ENCODE results near the gene RSPRY1.
"Not testable (repeated sequence)": the region's sequence is repeated elsewhere in the genome, so short reads cannot be mapped to it uniquely, and the experiment has no call there.

Gene RSPRY1

DNA sequence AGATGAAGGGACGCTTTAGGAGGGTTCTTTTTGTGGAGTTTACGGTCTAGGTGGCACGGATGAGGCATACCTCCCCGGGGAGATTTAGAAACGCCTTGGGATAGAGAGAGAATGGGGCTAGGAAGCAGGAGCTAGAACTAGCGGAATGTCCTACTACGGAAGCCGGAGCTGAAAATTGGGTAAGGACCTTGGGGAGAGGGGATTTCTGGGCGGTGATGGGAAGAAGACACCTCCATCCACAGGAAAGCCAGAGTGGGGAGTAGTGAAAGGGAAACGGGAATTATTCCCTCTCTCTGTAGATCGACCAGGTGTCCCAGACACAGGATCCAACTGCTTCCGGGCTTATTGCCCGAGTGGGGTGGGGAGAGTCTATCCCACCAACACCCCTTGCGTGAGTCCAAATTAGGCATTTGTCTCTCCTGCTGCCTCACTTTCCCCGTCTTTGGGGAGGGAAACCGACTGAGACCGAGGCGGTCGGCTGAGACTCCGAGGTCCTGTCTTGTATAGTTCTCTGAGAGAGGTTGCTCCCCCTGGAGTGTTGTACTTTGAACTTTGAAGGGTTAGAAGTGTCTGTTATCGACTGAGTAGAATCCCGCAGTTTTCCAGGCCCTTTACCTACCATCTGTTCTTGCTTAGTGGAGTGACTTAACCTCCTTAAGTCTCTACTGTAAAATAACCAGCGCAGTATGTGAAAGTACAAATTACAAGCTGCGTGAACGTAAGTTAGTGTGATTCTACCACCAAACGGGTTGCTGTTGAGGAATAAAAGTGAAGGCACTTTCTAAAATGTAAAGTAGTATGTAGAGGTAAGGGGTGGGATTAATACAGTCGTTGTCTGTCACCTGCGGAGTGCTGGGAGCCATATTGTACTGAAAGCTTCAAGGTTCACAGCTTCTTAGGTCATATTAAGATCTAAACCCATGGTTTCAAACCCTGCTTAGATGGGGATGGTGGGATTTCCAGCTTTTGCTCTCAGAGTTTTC is 1.0 kb downstream of the RSPRY1 start:
- no peak for DNase-seq (ENCODE audit: low read depth in 2 of 2)

DNA sequence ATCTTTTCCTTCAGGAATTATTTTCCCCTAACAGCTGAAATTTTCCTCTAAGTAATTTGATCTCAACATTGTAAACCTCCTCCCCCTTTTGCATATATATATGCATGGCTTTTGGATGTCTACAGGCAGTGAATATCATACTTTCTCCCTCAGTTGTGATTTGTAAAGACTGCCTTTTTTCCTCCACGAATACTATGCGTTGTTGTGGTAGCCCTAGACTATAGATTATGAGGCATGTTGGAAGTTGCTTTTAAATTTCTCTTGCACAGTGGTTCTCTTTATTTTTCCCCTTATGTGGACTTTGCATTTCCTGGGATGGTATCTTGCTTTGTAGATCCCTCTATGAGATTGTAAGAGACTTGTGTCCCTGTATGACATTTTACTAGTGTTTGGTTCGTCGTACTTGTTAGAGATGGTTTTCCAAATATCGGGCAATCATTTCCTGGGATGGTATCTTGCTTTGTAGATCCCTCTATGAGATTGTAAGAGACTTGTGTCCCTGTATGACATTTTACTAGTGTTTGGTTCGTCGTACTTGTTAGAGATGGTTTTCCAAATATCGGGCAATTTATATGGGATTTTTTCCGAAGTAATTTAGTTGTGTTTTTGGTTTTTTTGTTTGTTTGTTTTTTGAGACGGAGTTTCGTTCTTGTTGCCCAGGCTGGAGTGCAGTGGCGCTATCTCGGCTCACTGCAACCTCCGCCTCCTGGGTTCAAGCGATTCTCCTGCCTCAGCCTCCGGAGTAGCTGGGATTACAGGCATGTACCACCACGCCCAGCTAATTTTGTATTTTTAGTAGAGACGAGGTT is 2.0 kb downstream of the RSPRY1 start:
- not testable (repeated sequence) for DNase-seq (ENCODE audit: low read depth in 2 of 2)

DNA sequence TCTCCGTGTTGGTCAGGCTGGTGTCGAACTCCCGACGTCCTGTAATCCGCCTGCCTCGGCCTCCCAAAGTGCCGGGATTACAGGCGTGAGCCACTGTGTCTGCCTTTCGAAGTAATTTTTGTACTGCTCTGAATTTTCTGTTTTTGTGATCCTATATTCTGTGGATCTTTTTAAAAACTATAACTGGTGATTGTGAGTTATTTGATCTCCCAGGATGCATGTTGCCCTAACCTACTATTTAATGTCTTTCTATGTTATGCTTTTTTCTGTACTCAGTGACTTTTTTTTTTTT is 2.5 kb downstream of the RSPRY1 start:
- DNase-seq (ENCODE audit: low read depth in 2 of 2): no peak

DNA sequence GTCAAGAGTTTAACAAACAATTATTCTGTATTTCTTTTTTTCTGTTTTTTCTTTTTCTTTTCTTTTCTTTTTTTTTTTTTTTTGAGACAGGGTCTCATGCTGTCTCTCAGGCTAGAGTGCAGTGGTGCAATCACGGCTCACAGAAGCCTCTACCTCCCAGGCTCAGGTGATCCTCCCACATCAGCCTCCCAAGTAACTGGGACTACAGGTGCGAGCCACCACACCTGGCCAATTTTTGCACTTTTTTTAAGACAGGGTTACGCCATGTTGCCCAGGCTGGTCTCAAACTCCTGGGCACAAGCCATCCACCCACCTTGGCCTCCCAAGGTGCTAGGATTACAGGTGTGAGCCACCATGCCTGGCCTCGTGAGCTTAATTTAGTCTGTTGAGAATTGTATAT is 3.4 kb downstream of the RSPRY1 start:
- not testable (repeated sequence) for DNase-seq (ENCODE audit: low read depth in 2 of 2)

DNA sequence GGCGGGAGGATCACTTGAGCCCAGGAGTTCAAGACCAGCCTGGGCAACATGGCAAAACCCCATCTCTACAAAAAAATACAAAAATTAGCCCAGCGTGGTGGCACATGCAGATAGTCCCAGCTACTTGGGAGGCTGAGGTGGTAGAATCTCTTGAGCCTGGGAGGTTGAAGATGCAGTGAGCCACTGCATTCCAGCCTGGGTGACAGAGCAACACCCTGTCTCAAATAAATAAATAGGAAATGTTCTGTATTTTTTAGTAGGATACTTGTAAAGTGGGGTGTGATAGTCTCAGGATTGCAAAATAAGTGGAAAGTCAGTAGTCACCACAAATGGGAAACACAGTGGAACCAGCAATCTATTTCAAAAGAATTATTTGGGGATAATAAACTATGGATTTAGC is 4.0 kb downstream of the RSPRY1 start:
- DNase-seq (ENCODE audit: low read depth in 2 of 2): no peak

DNA sequence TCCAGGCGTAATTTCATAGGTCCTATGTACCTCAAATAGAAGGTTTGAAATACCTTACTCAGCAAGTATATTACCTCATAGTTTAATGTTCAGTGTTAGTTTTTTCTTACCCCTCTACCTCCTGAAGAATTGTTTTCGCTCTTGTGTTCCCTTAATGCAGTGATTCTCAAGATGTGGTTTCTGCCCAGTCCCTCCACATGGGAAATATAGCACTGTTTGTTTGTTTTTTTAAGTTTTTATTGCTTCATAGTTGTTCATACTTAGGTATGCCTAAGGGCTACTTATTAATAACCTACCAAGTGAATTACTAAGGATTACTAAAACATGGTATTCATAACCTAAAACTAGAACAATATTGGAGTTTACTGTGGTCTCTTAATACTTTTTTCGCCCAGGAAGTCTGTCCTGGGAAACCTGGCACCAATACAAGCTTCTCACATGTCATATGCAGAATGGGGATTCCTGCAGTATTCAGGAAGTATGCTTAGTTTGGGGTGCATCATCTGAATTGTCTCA is 5.0 kb downstream of the RSPRY1 start:
- DNase-seq (ENCODE audit: low read depth in 2 of 2): no peak

DNA sequence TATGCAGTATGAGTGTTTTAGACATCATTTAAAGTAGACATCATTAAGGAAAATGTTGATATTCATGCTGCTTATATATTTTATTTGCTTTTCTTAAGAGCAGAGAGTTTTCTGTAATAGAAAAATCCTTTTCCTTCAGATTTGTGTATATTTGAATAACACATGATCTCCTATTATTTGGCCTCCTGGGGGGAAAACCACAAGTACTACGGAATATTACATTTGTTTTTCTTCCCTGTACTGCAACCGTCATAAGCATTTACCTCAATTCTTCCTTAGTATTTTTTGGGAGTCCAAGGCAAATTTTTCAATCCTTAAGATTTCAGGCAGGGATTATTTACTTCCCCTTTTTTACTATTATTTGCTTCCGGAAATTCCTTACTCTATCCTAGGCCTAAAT is 6.0 kb downstream of the RSPRY1 start:
- no peak for DNase-seq (ENCODE audit: low read depth in 2 of 2)

DNA sequence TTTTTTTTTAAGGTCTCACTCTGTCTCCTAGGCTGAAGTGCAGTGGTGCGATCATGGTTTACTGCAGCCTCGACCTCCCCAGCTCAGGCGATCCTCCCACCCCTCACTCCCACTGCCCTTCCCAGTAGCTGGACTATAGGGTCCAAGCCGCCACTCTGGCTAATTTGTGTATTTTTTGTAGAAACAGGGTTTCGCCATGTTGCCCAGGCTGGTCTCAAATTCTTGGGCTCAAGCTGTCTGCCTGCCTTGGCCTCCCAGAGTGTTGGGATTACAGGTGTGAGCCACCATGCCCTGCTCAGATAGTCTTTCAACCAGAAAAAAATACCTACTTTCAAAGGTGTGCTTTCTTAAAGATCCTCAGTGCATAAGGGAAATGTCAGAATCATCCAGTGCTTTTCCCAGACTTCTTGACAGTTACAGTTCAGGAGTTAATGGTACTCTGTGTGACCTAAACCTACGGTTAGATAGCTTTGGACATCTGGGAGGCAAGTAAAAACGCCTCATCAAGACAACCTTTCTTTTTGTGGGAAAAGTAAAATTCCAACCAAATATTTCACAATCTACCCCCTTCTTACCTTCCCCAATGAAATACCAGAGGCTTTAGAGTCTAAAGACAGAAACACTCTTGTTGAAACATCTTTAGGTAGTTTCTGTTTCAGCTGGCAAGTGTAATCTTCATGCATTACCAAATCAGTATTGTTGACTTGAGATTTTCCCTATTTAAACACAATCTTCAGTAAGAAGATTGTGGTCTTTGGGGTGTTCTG is 6.8 kb downstream of the RSPRY1 start:
- DNase-seq (ENCODE audit: low read depth in 2 of 2): no peak

DNA sequence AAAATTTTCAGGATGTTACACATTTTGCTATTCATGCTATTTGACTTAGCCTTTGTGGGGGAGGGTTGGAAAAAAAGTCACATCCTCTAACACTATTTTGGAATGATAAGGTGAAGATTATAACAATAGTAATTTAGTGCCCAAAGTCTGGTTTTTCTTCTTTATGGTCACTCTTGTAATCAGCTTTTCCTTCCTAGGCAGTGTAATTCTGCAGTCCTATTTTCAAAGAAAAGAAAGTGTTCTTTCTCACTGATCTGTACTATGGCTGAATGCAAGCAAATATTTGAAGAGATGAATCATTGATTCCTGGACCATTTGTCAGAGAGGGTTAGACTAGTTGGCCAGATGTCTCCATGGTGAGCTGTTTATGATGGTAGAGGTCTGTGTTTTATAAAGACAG is 8.4 kb downstream of the RSPRY1 start:
- no peak for DNase-seq (ENCODE audit: low read depth in 2 of 2)

DNA sequence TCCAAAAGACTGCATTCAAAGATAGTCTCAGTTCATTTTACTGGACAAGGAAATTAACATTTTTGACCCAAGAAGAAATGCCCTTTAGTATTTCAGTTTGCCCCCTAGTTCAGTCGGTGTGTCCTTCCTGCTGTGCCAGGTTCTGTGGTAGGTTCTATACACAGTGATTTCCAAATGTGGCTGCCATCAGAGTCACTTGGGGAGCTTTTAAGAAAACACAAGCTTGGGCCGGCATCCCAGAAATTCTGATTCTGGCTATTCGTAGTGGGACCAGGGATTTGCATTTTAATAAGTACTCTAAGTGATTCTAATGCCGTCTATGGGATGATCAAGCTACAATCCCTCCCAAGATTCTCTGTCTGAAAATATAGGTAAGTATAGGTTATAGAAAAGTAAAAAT is 10.2 kb downstream of the RSPRY1 start:
- DNase-seq (ENCODE audit: low read depth in 2 of 2): no peak

DNA sequence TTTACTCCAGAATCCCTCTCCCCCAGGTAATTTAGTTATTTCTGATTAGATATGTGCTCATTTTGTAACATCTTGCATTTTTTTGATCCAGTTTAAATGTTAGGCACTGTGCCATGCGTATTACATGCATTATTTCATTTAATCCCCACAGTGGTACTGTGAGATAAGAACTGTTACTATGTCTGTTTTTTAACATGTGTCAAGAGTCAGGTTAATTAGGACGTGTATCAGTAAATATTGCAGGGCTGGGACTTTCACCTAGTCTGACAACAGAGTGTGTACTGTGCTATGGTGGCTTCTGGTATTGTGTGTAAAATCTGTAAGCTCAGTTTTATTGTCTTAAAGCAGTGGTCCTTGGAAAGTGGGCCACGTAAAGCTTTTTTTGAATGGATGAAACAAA is 10.6 kb downstream of the RSPRY1 start:
- DNase-seq (ENCODE audit: low read depth in 2 of 2): no peak

DNA sequence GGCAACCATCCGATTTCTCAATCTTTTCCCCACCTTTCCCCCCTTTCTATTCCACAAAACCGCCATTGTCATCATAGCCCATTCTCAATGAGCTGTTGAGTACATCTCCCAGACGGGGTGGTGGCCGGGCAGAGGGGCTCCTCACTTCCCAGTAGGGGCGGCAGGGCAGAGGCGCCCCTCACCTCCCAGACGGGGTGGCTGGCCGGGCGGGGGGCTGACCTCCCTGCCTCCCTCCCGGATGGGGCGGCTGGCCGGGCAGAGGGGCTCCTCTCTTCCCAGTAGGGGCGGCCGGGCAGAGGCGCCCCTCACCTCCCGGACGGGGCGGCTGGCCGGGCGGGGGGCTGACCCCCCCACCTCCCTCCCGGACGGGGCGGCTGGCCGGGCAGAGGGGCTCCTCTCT is 14.2 kb downstream of the RSPRY1 start:
- DNase-seq (ENCODE audit: low read depth in 2 of 2): not testable (repeated sequence)

DNA sequence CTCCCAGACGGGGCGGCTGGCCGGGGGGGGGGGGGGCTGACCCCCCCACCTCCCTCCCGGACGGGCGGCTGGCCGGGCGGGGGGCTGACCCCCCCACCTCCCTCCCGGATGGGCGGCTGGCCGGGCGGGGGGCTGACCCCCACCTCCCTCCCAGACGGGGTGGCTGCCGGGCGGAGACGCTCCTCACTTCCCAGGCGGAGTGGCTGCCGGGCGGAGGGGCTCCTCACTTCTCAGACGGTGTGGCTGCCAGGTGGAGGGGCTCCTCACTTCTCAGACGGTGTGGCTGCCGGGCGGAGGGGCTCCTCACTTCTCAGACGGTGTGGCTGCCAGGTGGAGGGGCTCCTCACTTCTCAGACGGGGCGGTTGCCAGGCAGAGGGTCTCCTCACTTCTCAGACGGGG is 14.8 kb downstream of the RSPRY1 start:
- not testable (repeated sequence) for DNase-seq (ENCODE audit: low read depth in 2 of 2)

DNA sequence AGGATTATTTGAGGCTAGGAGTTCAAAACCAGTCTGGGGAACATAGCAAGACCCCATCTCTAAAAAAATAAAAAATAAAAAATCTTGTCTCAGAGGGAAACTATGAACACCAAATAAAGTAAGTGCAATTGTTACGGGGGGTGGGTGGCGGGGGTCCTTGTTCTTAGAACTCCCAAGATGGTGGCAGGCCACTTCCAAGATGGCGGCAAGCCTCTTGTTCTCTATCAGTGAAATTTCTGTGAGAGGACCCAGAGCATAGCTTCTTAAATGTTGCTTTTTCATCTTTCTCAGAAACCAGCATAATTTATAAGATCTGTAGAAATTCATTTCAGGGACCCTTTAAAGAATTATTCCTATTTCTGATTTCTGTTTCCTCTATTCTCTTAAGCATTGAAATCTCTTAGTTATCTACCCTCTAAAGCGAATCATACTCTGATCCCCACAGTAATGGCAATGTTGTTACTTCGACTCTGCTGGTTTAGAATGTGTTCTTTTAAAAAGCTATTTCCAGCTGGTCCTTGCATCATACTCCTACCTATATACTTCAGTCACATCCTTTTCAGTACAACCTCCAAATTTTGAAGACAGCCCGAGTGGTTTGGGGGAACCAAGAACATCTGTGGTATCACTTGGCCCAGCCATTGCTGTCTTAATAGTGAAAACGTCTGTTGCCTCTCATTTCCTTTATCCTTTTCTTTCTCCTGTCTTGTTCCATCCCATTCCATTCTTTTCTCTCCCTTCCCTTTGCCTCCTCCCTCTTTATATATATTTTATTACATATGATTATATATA is 16.2 kb downstream of the RSPRY1 start:
- no peak for DNase-seq (ENCODE audit: low read depth in 2 of 2)

DNA sequence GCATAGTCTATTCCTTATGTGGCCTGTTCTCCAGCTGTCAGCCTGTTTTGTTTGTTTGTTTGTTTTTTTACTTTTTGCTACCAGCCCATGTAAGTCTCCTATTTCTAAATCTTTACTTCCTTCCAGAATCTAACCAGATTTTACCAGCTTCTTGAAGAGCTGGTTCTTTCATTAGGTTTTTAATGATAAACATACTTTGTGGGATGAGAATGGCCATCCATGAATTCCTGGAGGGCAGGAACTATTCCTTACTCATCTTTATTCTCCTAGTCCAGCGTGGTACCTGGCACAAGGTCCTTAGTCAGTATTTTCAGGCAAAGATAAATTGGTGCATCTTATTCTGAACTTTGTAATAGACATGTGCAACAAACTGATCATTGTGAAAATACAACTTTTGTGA is 17.3 kb downstream of the RSPRY1 start:
- DNase-seq (ENCODE audit: low read depth in 2 of 2): no peak

DNA sequence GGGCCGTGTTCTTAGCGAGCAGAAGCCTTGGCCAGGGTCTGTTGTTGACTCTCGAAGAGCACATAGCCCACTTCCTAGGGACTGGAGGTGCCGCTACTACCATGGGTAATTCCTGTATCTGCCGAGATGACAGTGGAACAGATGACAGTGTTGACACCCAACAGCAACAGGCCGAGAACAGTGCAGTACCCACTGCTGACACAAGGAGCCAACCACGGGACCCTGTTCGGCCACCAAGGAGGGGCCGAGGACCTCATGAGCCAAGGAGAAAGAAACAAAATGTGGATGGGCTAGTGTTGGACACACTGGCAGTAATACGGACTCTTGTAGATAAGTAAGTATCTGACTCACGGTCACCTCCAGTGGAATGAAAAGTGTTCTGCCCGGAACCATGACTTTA is 18.5 kb downstream of the RSPRY1 start:
- DNase-seq (ENCODE audit: low read depth in 2 of 2): no peak

DNA sequence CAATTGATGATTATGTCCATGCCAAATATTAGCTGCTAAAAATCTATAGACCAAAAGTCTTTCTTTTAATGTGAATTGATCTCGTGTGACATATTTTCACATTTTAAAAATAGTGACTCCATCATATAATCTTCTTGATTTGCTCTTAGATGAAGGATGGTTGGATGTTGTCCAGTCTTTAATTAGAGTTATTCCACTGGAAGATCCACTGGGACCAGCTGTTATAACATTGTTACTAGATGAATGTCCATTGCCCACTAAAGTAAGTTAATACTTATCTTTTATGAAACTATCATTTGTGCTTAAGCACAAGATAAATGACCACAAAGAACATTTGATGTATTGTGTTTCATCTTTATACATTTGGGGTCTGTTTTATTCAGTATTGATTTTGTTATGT is 22.8 kb downstream of the RSPRY1 start:
- no peak for DNase-seq (ENCODE audit: low read depth in 2 of 2)

DNA sequence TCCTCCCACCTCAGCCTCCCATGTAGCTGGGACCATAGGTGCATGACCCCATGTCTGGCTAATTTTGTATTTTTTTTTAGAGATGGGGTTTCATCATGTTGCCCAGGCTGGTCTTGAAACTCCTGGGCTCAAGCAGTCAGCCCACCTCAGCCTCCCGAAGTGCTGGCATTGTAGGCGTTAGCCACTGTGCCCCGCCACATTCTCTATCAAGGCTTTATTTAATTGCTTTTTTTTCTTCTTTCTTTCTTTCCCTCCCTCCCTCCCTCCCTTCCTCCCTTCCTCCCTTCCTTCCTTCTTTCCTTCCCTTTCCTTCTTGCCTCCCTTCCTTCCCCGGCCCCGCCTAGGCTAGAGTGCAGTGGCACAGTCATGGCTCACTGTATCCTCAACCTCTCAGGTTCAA is 23.7 kb downstream of the RSPRY1 start:
- DNase-seq (ENCODE audit: low read depth in 2 of 2): no peak

DNA sequence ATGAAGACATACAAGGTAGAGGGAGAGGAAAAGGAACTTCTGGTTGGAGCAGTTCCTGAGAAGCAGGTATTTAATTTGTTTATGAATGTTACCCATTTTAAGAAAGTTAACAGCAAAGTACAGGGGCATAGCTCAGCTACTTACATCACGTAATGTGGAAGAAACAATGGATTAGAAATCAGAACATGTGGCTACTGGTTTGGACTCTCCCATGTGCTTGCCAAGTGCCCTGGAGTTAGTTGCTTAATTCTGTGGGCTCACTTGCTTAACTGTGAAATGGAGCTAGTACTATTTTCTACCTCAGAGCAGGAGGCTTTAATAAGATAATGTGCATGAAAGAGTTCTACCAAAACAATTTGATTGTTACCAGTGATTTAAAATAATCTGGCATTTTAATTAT is 27.3 kb downstream of the RSPRY1 start:
- DNase-seq (ENCODE audit: low read depth in 2 of 2): no peak

DNA sequence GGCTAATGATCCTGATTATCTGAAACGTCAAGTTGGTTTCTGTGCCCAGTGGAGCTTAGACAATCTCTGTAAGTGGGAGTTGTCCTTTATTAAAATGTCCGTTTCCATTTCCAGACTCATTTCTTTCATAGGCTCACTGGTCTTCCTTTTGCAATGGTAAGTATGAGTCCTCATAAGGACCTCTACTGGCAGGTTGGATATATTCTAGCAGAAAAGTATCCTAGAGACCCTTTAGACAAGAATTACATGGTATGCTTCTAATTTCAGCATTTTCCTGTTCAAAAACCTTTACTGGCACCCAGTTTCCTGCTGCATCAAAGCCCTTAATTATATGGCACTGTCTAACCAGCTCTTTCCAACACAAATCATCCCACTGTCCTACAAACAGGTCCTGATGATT is 30.8 kb downstream of the RSPRY1 start:
- no peak for DNase-seq (ENCODE audit: low read depth in 2 of 2)

DNA sequence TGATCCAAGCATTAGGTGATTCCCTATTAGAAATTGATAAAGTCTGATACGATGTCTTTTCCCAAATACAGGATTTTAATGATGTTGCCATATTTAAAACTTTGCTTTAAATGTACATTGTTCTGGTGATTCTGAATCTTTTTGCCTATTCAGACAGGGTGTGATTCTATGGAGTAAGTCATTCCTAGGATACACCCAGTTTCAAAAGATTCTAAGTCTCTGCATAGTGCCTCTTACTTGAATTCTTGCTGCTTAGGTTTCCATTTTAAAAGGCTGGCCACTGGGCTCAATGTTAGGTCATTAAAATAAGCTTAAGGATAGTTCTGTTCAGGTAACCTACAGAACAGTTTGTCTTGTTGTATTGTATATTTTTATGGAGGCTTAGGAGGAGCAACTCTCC is 36.9 kb downstream of the RSPRY1 start:
- DNase-seq (ENCODE audit: low read depth in 2 of 2): no peak

Data from stimulated activated CD8-positive, alpha-beta memory T cell treated with anti-CD3 and anti-CD28 coated beads, Interleukin-15, amount 100 ng/mL, for 48 hours (primary cell).